Neuronal stem cell (in vitro differentiated cells): ENCODE data around the gene WNT3A.
A peak's percentile ranks its signal among the peaks of the same experiment; 100 is the strongest.

Source experiments
- DNase-seq: peaks from one replicate; pipeline ENCODE4 v3.0.0-alpha.2; 2013; ENCODE audit warnings: low spot score
- H2AFZ ChIP-seq: one replicate; pipeline ENCODE4 v1.6.1; 2013; ENCODE audit warnings: mild to moderate bottlenecking, low read length, inconsistent platforms
- H2AK5ac ChIP-seq: 2 replicates; pipeline ENCODE4 v1.6.1; 2013; ENCODE audit warnings: low read depth, mild to moderate bottlenecking, inconsistent platforms, low read length, moderate library complexity, mixed read lengths
- H2BK120ac ChIP-seq: 2 replicates; pipeline ENCODE4 v1.6.1; 2013; ENCODE audit warnings: low read depth, mild to moderate bottlenecking, inconsistent platforms, low read length, moderate library complexity, mixed read lengths
- H2BK12ac ChIP-seq: one replicate; pipeline ENCODE4 v1.6.1; 2013; ENCODE audit warnings: low read length, inconsistent platforms
- H2BK15ac ChIP-seq: 2 replicates; pipeline ENCODE4 v1.6.1; 2013; ENCODE audit warnings: mild to moderate bottlenecking, low read length, inconsistent platforms, mixed read lengths
- H2BK5ac ChIP-seq: one replicate; pipeline ENCODE4 v1.6.1; 2013; ENCODE audit warnings: inconsistent platforms, mild to moderate bottlenecking, low read length, moderate library complexity
- H3K14ac ChIP-seq: one replicate; pipeline ENCODE4 v1.6.1; 2013; ENCODE audit warnings: low read length, inconsistent platforms
- H3K18ac ChIP-seq: 2 replicates; pipeline ENCODE4 v1.6.1; 2013; ENCODE audit warnings: low read length, inconsistent platforms
- H3K23ac ChIP-seq: 2 replicates; pipeline ENCODE4 v1.6.1; 2013; ENCODE audit warnings: low read depth, mild to moderate bottlenecking, mixed read lengths, low read length, inconsistent platforms; ENCODE audit not compliant: poor library complexity
- H3K27ac ChIP-seq: replicated peaks from 3 replicates; pipeline ENCODE4 v1.5.1; 2013; ENCODE audit warnings: low read length, inconsistent platforms
- H3K27me3 ChIP-seq, 3 experiments: 2 replicates each; pipeline ENCODE4 v1.6.1; 2013; ENCODE audit warnings: low read length in 3 of 3, mild to moderate bottlenecking in 2 of 3, inconsistent platforms in 1 of 3, low read depth in 1 of 3, mixed read lengths in 1 of 3, moderate library complexity in 1 of 3; ENCODE audit not compliant: control insufficient read depth in 3 of 3, insufficient read depth in 3 of 3
- H3K36me3 ChIP-seq, 2 donors: replicated peaks in 1 of 2; 2 replicates each; pipeline ENCODE4 v1.6.1; 2013; ENCODE audit warnings: low read length in 2 of 2; ENCODE audit not compliant: control insufficient read depth in 2 of 2, insufficient read depth in 2 of 2
- H3K4ac ChIP-seq: 2 replicates; pipeline ENCODE4 v1.6.1; 2013; ENCODE audit warnings: inconsistent platforms, mild to moderate bottlenecking, low read length, moderate library complexity
- H3K4me1 ChIP-seq, 2 donors: 1 replicate in 1 of 2; 2 replicates in 1 of 2; pipeline ENCODE4 v1.6.1; 2013; ENCODE audit warnings: low read length in 2 of 2, low read depth in 1 of 2; ENCODE audit not compliant: control insufficient read depth in 2 of 2, insufficient read depth in 1 of 2
- H3K4me2 ChIP-seq: one replicate; pipeline ENCODE4 v1.6.1; 2013; ENCODE audit warnings: mild to moderate bottlenecking, low read length, inconsistent platforms; ENCODE audit not compliant: insufficient read depth, poor library complexity, severe bottlenecking
- H3K4me3 ChIP-seq, 2 donors: 2 replicates each; pipeline ENCODE4 v1.5.1; 2013; ENCODE audit warnings: low read length in 2 of 2, mild to moderate bottlenecking in 2 of 2, inconsistent platforms in 1 of 2, moderate library complexity in 1 of 2
- H3K79me1 ChIP-seq: one replicate; pipeline ENCODE4 v1.6.1; 2013; ENCODE audit warnings: low read depth, mild to moderate bottlenecking, inconsistent platforms, low read length, moderate library complexity
- H3K9ac ChIP-seq: one replicate; pipeline ENCODE4 v1.6.1; 2013; ENCODE audit warnings: mild to moderate bottlenecking, low read depth, low read length, inconsistent platforms; ENCODE audit not compliant: poor library complexity
- H3K9me3 ChIP-seq, 2 donors: replicated peaks in 1 of 2; 2 replicates each; pipeline versions ENCODE3 to v1.6.1; 2013; ENCODE audit warnings: low read length in 2 of 2, mild to moderate bottlenecking in 2 of 2, inconsistent platforms in 1 of 2, low read depth in 1 of 2, mixed read lengths in 1 of 2, moderate library complexity in 1 of 2; ENCODE audit not compliant: control insufficient read depth in 2 of 2, insufficient read depth in 1 of 2
- H4K8ac ChIP-seq: one replicate; pipeline ENCODE4 v1.6.1; 2013; ENCODE audit warnings: low read depth, mild to moderate bottlenecking, inconsistent platforms, low read length, moderate library complexity
- H4K91ac ChIP-seq: one replicate; pipeline ENCODE4 v1.6.1; 2013; ENCODE audit warnings: low read length, low read depth, mild to moderate bottlenecking, inconsistent platforms; ENCODE audit not compliant: poor library complexity
- WGBS, 2 donors: extraction: QIAGEN DNeasy Blood & Tissue Kit; methylation state at CpG; one replicate each; pipeline ENCODE4 v1.1.7; 2013; ENCODE audit warnings: missing lambda C conversion rate in 2 of 2, mixed read lengths in 1 of 2; ENCODE audit not compliant: insufficient read length in 2 of 2, insufficient replicate concordance in 1 of 2; ENCODE audit errors: extremely low coverage in 2 of 2; 5-methylcytosine and 5-hydroxymethylcytosine counted together

Gene WNT3A

DNA sequence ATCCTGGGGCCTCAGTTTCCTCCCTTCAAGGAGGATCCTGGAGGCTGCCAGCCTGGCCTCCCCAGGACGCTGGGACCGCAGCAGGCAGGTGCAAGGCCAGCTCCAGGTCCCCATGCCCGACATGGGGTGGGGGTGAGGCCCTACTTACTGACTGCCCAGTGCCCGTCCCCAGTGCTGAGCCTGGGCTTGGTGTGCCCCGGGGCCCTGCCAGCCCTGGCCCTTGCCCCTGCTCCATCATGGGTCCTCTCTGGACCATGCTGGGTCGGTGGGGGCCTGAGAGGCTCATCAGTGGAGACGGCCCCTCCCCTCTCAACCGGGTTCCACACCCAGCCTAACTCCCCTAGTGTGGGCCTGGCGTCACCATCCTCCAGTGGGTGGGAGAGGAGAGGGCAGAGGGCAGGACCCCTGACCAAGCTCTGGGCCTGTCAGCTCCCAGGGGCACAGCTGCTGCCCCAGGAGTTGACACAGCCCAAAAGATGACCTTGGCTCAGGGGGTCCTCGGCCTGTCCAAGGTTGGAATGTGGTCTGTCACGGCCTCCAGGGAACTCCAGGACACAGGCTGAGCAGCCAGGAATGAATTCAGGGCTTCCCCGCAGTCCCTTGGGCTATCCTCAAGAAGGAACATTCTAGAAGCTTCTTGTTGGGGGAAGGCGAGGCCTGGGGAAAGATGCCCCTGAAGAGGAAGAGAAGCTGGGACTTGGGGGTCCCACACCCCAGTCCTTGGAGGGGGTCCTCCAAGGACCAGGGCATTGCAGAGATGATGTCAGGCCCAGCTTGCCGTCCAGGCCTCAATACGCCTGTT is 58.1 kb downstream of the WNT3A start:
- H3K4ac ChIP-seq: no peak overlapping the region
- H4K8ac ChIP-seq: no peak overlapping the region
- no peak overlapping the region for H3K27ac ChIP-seq
- no peaks in the 10 kb centered on the region for H3K36me3 ChIP-seq
- H3K27me3 ChIP-seq: peaks cover 6 to 86% (median 53%) of the 10 kb centered on the region in 3 experiments
- H4K91ac ChIP-seq: no peak overlapping the region
- no CpG with 5 or more reads among the region's 15 CpGs for WGBS, 2 donors
- H2AFZ ChIP-seq: no peak overlapping the region
- no peak overlapping the region for H2BK12ac ChIP-seq
- H3K14ac ChIP-seq: peak overlapping the region; percentile 71
- no peak overlapping the region for H2BK5ac ChIP-seq
- no peak overlapping the region for H3K23ac ChIP-seq
- no peak overlapping the region for H2BK120ac ChIP-seq
- peaks cover 0 to 1% of the 10 kb centered on the region in 2 donors for H3K9me3 ChIP-seq
- H3K4me3 ChIP-seq: no peak overlapping the region
- H3K9ac ChIP-seq: no peak overlapping the region
- peak overlapping the region; percentile 84 for H2AK5ac ChIP-seq
- no peak overlapping the region for H2BK15ac ChIP-seq
- peak overlapping the region; percentile 64 for H3K18ac ChIP-seq
- no peak overlapping the region for H3K4me2 ChIP-seq
- no peak for DNase-seq
- peaks cover 0 to 3% of the 10 kb centered on the region in 2 donors for H3K4me1 ChIP-seq
- no peaks in the 10 kb centered on the region for H3K79me1 ChIP-seq

DNA sequence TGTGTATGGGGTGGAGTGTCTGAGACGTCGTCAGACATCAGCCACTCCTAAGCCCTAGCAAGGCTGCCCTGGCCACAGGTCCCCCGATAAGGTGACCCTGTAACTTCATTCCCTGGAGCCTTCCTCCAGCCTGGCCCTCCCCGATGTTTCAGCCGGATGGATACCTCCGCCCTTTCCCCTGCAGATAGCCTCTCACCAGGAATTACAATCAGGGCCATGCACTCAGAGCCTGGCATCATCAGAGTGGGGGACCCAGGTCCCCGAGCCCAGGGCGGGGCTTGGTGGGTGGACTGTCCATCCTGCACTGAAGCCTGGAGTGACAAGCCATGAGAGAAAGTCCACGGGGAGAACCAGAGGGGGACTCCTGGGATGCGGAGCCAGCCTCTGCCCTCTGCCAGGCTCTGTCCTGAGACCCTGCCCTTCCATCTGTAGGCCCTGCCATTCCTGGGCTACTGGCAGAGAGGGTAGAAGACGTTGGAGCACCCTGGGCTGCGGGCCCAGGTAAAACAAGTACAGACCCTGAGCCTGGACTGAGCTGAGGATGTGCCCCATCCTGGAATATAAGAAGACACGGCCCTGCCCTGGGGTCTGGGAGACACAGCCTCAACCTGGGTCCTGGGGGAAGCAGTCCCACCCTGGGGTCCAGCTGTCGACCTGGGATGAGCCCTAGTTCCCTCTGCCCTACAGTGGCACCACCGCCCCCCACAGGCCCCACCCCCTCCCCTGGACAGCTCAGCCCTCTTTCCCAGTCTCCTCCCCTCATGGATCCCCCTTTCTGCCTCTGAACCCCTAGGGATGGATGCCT is 58.9 kb downstream of the WNT3A start:
- DNase-seq: no peak
- no CpG with 5 or more reads among the region's 15 CpGs for WGBS, 2 donors
- no peak overlapping the region for H2BK12ac ChIP-seq
- H3K9me3 ChIP-seq: peaks cover 0 to 1% of the 10 kb centered on the region in 2 donors
- peaks cover 3 to 85% (median 52%) of the 10 kb centered on the region in 3 experiments for H3K27me3 ChIP-seq
- no peak overlapping the region for H3K4me2 ChIP-seq
- no peak overlapping the region for H4K8ac ChIP-seq
- H2AK5ac ChIP-seq: peak overlapping the region; percentile 84
- H3K4me1 ChIP-seq: no peaks in the 10 kb centered on the region
- no peak overlapping the region for H4K91ac ChIP-seq
- H3K9ac ChIP-seq: no peak overlapping the region
- H2BK5ac ChIP-seq: peak overlapping the region; percentile 24
- H3K23ac ChIP-seq: no peak overlapping the region
- peak overlapping the region; percentile 17 for H3K18ac ChIP-seq
- no peaks in the 10 kb centered on the region for H3K36me3 ChIP-seq
- H3K4me3 ChIP-seq: no peak overlapping the region
- H2BK120ac ChIP-seq: no peak overlapping the region
- H2BK15ac ChIP-seq: no peak overlapping the region
- H3K27ac ChIP-seq: no peak overlapping the region
- no peak overlapping the region for H3K14ac ChIP-seq
- H2AFZ ChIP-seq: no peak overlapping the region
- H3K79me1 ChIP-seq: no peaks in the 10 kb centered on the region
- no peak overlapping the region for H3K4ac ChIP-seq

DNA sequence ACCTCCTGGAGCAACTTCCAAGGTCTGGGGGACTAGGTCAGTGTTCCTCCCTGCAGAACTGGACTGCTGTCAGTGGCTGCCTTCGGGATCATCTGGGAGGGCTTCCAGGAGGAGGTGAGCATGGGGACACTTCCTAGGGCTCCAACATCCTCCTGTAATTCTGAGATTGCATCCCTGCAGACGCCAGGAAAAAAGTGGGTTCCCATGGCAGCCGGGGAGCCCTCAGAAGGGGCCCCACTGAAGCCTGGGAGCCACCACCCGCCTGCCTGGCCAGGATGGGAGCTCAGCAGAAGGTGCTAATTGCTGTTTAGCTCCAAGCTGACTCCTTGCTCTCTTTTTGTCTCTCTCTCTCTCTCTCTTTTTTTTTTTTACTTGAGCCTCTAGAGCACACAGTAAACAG is 59.6 kb downstream of the WNT3A start:
- Histone ChIP-seq H4K8ac (no peak overlapping the region), H3K27me3 (peaks cover 3 to 84% (median 52%) of the 10 kb centered on the region in 3 experiments), H4K91ac (no peak overlapping the region), H3K4me2 (no peak overlapping the region), H2BK12ac (no peak overlapping the region), H3K9me3 (peaks cover 0 to 3% of the 10 kb centered on the region in 2 donors), H3K23ac (no peak overlapping the region), H2AK5ac (peak overlapping the region; percentile 84), H2BK120ac (no peak overlapping the region), H3K18ac (no peak overlapping the region), H2AFZ (no peak overlapping the region), H3K4me1 (no peaks in the 10 kb centered on the region), H3K4ac (no peak overlapping the region), H3K4me3 (no peak overlapping the region), H2BK5ac (no peak overlapping the region), H3K9ac (no peak overlapping the region), H3K79me1 (no peaks in the 10 kb centered on the region), H3K27ac (no peak overlapping the region), H2BK15ac (no peak overlapping the region), H3K14ac (no peak overlapping the region), H3K36me3 (no peaks in the 10 kb centered on the region)
- no peak for DNase-seq
- no CpG with 5 or more reads among the region's 4 CpGs for WGBS, 2 donors
